ENCODE measurements around the gene TNS2.

DNA sequence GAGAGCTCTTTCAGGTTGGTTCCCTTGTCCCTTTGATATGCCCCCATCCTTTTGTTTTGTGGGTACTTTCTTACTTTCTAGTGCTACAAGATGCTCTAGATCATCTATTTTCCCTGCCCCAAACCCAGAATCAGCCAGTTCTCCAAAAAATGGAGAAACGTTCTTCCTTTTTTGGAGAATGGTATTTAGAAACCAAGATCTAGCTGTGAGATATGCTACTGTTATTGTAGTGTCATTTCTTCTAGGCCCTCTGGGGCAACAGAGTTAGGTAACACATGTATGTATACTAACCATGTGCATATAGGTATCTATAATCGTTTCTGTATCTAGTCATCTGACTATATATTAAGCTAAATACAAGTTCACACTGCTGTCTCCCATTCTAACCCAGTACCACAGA, 40.7 kb downstream of the TNS2 start:
- no peak for TF ChIP-seq POLR2AphosphoS5 (IDR thresholded peaks at IDR 0.05; ENCODE audit: low read depth, low read length)
- TF ChIP-seq, protein P1, sequence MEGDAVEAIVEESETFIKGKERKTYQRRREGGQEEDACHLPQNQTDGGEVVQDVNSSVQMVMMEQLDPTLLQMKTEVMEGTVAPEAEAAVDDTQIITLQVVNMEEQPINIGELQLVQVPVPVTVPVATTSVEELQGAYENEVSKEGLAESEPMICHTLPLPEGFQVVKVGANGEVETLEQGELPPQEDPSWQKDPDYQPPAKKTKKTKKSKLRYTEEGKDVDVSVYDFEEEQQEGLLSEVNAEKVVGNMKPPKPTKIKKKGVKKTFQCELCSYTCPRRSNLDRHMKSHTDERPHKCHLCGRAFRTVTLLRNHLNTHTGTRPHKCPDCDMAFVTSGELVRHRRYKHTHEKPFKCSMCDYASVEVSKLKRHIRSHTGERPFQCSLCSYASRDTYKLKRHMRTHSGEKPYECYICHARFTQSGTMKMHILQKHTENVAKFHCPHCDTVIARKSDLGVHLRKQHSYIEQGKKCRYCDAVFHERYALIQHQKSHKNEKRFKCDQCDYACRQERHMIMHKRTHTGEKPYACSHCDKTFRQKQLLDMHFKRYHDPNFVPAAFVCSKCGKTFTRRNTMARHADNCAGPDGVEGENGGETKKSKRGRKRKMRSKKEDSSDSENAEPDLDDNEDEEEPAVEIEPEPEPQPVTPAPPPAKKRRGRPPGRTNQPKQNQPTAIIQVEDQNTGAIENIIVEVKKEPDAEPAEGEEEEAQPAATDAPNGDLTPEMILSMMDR (IDR thresholded peaks at IDR 0.05), result no peak
- TF ChIP-seq NFIC (IDR thresholded peaks at IDR 0.05; ENCODE audit: borderline replicate concordance), result no peak
- TF ChIP-seq, protein P2, sequence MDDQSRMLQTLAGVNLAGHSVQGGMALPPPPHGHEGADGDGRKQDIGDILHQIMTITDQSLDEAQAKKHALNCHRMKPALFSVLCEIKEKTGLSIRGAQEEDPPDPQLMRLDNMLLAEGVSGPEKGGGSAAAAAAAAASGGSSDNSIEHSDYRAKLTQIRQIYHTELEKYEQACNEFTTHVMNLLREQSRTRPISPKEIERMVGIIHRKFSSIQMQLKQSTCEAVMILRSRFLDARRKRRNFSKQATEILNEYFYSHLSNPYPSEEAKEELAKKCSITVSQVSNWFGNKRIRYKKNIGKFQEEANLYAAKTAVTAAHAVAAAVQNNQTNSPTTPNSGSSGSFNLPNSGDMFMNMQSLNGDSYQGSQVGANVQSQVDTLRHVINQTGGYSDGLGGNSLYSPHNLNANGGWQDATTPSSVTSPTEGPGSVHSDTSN (IDR thresholded peaks at IDR 0.05), result no peak
- TF ChIP-seq JUND (IDR thresholded peaks at IDR 0.05), result no peak
- TF ChIP-seq, protein P3, sequence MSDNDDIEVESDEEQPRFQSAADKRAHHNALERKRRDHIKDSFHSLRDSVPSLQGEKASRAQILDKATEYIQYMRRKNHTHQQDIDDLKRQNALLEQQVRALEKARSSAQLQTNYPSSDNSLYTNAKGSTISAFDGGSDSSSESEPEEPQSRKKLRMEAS (IDR thresholded peaks at IDR 0.05; ENCODE audit: low read depth), result no peak
- TF ChIP-seq EP300 (IDR thresholded peaks at IDR 0.05; ENCODE audit: borderline replicate concordance in 1 of 2, low read depth in 1 of 2, low read length in 1 of 2), result no peak

Data from SK-N-SH (cell line).